DOHH2 (cell line): ENCODE results near the gene PSMC4.

Experiments used
- H3F3A ChIP-seq: fragments of 200-600 bp; sonication (generic), shearing (Covaris generic); 2 replicates; pipeline ENCODE4 v1.6.0; 2016; ENCODE audit warnings: antibody characterized with exemption, mild to moderate bottlenecking; ENCODE audit not compliant: control insufficient read depth, insufficient read depth
- H3K27ac ChIP-seq: fragments of 200-600 bp; sonication (generic); 2 replicates; pipeline ENCODE4 v1.5.1; 2014; ENCODE audit warnings: low read depth, mild to moderate bottlenecking, low read length, moderate library complexity
- H3K27me3 ChIP-seq: fragments of 200-600 bp; sonication (generic); 2 replicates; pipeline ENCODE4 v1.6.1; 2014; ENCODE audit warnings: mild to moderate bottlenecking, low read length, mixed read lengths; ENCODE audit not compliant: control insufficient read depth
- H3K36me3 ChIP-seq: fragments of 200-600 bp; sonication (generic); 2 replicates; pipeline ENCODE4 v1.6.1; 2014; ENCODE audit warnings: mild to moderate bottlenecking, low read length, moderate library complexity, mixed read lengths; ENCODE audit not compliant: control insufficient read depth
- H3K4me1 ChIP-seq: fragments of 200-600 bp; sonication (generic); 2 replicates; pipeline ENCODE4 v1.6.1; 2014; ENCODE audit warnings: mild to moderate bottlenecking, low read length, mixed read lengths; ENCODE audit not compliant: control insufficient read depth
- H3K4me2 ChIP-seq: fragments of 200-600 bp; sonication (generic); 2 replicates; pipeline ENCODE4 v1.6.0; 2014; ENCODE audit warnings: mild to moderate bottlenecking, low read length, moderate library complexity
- H3K4me3 ChIP-seq: fragments of 200-600 bp; sonication (generic); 2 replicates; pipeline ENCODE4 v1.5.1; 2014; ENCODE audit warnings: mild to moderate bottlenecking, low read length, mixed read lengths
- H3K79me2 ChIP-seq: fragments of 200-600 bp; sonication (generic); 2 replicates; pipeline ENCODE4 v1.6.1; 2014; ENCODE audit warnings: mild to moderate bottlenecking, low read length, mixed read lengths; ENCODE audit not compliant: control insufficient read depth
- H3K9me2 ChIP-seq: fragments of 200-600 bp; sonication (generic); replicated peaks from 2 replicates; pipeline ENCODE4 v1.6.1; 2014; ENCODE audit warnings: mild to moderate bottlenecking, low read length, mixed read lengths; ENCODE audit not compliant: control insufficient read depth
- H3K9me3 ChIP-seq: fragments of 200-600 bp; sonication (generic); 2 replicates; pipeline ENCODE4 v1.6.1; 2014; ENCODE audit warnings: antibody characterized with exemption, low read length, mixed read lengths; ENCODE audit not compliant: control insufficient read depth, insufficient read depth
- H4K20me1 ChIP-seq: fragments of 200-600 bp; sonication (generic); 2 replicates; pipeline ENCODE4 v1.6.0; 2014; ENCODE audit warnings: low read depth, mild to moderate bottlenecking, antibody characterized with exemption, low read length, moderate library complexity; ENCODE audit not compliant: control insufficient read depth, insufficient read depth
- EZH2phosphoT487 ChIP-seq: fragments of 200-600 bp; sonication (generic); IDR thresholded peaks from 2 replicates; pipeline ENCODE4 v1.6.1; 2017; ENCODE audit warnings: borderline replicate concordance, mild to moderate bottlenecking, antibody characterized with exemption, low read length, moderate library complexity, mixed read lengths
- TF ChIP-seq, protein P1 (sequence below): fragments of 200-600 bp; sonication (generic); IDR thresholded peaks from one replicate; pipeline ENCODE4 v1.5.1; 2014; ENCODE audit warnings: antibody characterized with exemption, mild to moderate bottlenecking, low read depth, low read length; ENCODE audit not compliant: poor library complexity, severe bottlenecking

The PSMC4 gene

DNA sequence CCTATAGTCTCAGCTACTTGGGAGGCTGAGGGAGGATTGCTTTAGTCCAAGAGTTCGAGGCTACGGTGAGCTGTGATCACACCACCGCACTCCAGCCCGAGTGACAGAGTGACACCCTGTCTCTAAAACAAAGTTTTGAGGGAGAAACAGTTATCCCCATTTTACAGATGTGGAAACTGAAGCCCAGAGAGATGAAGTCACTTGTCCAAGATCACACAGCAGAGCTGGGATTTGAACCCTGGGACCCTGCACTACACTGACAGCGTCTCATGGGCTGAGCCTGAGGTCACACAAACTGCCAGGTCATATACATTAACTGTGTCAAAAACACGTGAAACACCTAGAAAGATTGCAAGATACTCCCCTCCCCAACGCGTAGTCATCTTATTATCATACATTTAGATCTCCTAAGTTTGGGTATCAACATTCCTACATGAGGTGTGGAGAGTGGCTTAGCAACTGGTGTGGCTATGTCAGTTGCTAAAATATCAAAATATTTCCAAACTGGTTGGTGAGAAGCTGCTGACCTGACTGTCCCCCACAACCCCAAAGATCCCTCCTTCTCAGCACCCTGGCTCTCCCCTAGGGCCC is 44.7 kb upstream of the PSMC4 start:
- TF ChIP-seq, protein P1, sequence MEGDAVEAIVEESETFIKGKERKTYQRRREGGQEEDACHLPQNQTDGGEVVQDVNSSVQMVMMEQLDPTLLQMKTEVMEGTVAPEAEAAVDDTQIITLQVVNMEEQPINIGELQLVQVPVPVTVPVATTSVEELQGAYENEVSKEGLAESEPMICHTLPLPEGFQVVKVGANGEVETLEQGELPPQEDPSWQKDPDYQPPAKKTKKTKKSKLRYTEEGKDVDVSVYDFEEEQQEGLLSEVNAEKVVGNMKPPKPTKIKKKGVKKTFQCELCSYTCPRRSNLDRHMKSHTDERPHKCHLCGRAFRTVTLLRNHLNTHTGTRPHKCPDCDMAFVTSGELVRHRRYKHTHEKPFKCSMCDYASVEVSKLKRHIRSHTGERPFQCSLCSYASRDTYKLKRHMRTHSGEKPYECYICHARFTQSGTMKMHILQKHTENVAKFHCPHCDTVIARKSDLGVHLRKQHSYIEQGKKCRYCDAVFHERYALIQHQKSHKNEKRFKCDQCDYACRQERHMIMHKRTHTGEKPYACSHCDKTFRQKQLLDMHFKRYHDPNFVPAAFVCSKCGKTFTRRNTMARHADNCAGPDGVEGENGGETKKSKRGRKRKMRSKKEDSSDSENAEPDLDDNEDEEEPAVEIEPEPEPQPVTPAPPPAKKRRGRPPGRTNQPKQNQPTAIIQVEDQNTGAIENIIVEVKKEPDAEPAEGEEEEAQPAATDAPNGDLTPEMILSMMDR = no peak
- no peak for TF ChIP-seq EZH2phosphoT487
- H3K79me2 ChIP-seq = no peaks in the 10 kb centered on the region
- no peaks in the 10 kb centered on the region for H3F3A ChIP-seq
- no peak overlapping the region for H3K4me3 ChIP-seq
- no peaks in the 10 kb centered on the region for H3K9me2 ChIP-seq
- no peaks in the 10 kb centered on the region for H3K27me3 ChIP-seq
- no peaks in the 10 kb centered on the region for H3K4me1 ChIP-seq
- no peak overlapping the region for H3K4me2 ChIP-seq
- no peak overlapping the region for H3K27ac ChIP-seq
- H3K36me3 ChIP-seq = no peaks in the 10 kb centered on the region
- no peaks in the 10 kb centered on the region for H3K9me3 ChIP-seq
- no peaks in the 10 kb centered on the region for H4K20me1 ChIP-seq

DNA sequence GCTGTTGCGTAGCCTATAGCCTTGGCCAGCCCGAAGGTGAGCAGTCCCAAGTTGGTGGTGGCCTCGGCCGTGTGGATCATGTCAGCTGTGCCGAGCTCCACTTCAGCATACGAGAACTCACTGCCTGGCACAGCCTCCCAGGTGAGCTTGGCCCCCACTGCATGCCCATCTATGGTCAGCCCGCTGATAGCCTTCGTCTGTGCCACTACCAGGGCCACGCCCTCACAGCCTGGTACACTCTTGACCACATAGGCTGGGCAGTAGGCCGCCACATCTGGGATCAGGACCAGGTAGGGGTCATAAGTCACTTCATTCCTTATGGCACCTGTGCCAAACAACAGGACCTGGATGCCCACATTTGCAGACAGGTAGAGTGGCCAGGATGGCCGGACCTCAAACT is 43.9 kb upstream of the PSMC4 start:
- Histone ChIP-seq H3K4me1 (no peaks in the 10 kb centered on the region), H3K4me3 (no peak overlapping the region), H3K9me2 (no peaks in the 10 kb centered on the region), H3K27me3 (no peaks in the 10 kb centered on the region), H3K4me2 (no peak overlapping the region), H3K27ac (no peak overlapping the region), H3K9me3 (no peaks in the 10 kb centered on the region), H3F3A (no peaks in the 10 kb centered on the region), H4K20me1 (no peaks in the 10 kb centered on the region), H3K79me2 (no peaks in the 10 kb centered on the region), H3K36me3 (no peaks in the 10 kb centered on the region)
- TF ChIP-seq, protein P1 = no peak
- TF ChIP-seq EZH2phosphoT487 = no peak

DNA sequence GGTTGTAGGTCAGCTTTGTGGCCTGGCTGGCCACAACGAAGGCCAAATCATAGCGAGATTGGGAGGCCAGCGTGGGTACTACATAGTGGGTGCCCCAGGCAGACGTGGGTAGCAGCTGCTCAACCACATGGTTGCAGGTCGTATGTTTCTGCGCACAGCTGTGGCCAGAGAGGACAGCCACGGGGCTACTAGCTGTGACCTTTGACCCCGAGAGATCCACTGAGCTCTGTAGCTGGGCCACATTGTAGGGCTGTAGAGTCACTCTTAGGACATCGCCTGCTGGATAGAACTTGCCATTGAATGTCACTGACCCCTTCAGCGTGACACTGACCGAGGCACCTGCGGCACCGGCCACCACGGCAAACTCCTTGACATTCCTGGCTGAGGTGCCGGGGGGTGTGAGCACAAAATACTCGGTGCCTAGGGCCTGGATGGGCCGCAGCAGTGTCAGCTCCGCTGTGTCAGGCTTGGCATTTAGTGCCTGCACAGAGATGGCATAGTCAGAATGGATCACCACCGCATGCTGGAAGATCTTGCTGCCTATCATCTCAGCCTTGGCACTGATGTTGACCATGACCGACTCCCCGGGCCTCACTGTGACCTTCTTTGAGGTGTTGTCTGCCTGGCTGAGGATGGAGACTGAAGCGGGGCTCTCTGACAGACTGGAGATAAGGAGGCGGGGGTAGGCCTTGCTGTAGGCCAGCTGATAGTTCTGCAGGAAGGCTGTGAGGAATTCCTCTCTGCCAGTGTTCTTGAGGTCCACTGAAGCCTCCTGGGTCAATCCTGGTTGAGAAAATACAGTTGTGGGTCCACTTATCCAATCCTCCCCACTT is 43.2 kb upstream of the PSMC4 start:
- H3F3A ChIP-seq = no peaks in the 10 kb centered on the region
- no peak for TF ChIP-seq EZH2phosphoT487
- TF ChIP-seq, protein P1 = no peak
- no peaks in the 10 kb centered on the region for H4K20me1 ChIP-seq
- no peaks in the 10 kb centered on the region for H3K9me2 ChIP-seq
- no peak overlapping the region for H3K4me2 ChIP-seq
- no peak overlapping the region for H3K4me3 ChIP-seq
- no peaks in the 10 kb centered on the region for H3K9me3 ChIP-seq
- no peaks in the 10 kb centered on the region for H3K4me1 ChIP-seq
- H3K27ac ChIP-seq = no peak overlapping the region
- H3K27me3 ChIP-seq = no peaks in the 10 kb centered on the region
- H3K36me3 ChIP-seq = no peaks in the 10 kb centered on the region
- no peaks in the 10 kb centered on the region for H3K79me2 ChIP-seq
